AG09309 (cell line): ENCODE data around the gene KCNQ4.

Experiments used
- DNase-seq: peaks from one replicate; pipeline ENCODE4 v3.0.0-alpha.2; 2010; ENCODE audit warnings: low read depth
- H3K4me3 ChIP-seq: 2 replicates; pipeline ENCODE4 v1.5.1; 2011; ENCODE audit warnings: mild to moderate bottlenecking, low read depth, low read length, moderate library complexity; ENCODE audit not compliant: control insufficient read depth
- TF ChIP-seq, protein P1 (sequence below): IDR thresholded peaks from 2 replicates; pipeline ENCODE4 v1.5.1; 2011; ENCODE audit warnings: mild to moderate bottlenecking, low read depth, low read length, inconsistent platforms; ENCODE audit not compliant: insufficient read depth, control insufficient read depth; ENCODE audit errors: missing control alignments

KCNQ4 gene

DNA sequence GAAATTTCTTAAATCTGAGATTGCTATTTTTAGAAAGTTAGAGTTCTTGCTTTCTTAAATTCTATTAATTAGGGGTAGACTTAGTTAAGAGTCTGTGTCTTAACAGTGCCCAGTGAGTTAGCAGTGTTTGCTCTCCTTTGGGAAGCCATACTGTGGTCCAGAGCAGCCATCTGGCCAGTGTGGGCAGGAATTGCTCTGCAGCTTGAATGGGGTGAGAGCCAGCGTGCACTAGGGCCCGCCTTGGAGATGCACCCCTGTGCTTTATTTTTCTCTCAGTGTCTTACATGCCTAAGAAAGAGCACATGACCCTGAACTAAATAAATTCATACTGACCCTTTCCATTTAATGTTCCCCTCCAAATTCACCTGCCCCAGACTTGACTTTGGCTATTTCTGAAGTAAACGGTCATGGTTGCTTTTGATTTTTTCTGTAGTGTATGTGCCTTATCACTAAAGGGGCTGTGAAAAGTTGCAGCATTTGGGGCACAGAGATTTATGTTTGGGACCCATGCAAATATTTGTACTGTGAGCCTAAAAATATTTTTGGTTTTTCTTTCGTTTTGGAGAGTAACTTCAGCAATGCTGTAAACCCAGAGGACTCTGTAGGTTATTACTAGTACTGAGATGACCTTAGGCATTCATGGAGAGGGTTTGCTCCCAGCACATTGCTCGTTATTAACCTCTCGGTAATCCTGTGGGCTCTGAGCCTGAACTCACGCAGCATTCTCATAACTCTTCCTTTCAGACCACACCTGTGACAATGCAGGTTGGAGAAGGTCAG is 21.3 kb upstream of the KCNQ4 start:
- DNase-seq, result no peak
- no peak overlapping the region for H3K4me3 ChIP-seq
- TF ChIP-seq, protein P1, sequence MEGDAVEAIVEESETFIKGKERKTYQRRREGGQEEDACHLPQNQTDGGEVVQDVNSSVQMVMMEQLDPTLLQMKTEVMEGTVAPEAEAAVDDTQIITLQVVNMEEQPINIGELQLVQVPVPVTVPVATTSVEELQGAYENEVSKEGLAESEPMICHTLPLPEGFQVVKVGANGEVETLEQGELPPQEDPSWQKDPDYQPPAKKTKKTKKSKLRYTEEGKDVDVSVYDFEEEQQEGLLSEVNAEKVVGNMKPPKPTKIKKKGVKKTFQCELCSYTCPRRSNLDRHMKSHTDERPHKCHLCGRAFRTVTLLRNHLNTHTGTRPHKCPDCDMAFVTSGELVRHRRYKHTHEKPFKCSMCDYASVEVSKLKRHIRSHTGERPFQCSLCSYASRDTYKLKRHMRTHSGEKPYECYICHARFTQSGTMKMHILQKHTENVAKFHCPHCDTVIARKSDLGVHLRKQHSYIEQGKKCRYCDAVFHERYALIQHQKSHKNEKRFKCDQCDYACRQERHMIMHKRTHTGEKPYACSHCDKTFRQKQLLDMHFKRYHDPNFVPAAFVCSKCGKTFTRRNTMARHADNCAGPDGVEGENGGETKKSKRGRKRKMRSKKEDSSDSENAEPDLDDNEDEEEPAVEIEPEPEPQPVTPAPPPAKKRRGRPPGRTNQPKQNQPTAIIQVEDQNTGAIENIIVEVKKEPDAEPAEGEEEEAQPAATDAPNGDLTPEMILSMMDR, result no peak

DNA sequence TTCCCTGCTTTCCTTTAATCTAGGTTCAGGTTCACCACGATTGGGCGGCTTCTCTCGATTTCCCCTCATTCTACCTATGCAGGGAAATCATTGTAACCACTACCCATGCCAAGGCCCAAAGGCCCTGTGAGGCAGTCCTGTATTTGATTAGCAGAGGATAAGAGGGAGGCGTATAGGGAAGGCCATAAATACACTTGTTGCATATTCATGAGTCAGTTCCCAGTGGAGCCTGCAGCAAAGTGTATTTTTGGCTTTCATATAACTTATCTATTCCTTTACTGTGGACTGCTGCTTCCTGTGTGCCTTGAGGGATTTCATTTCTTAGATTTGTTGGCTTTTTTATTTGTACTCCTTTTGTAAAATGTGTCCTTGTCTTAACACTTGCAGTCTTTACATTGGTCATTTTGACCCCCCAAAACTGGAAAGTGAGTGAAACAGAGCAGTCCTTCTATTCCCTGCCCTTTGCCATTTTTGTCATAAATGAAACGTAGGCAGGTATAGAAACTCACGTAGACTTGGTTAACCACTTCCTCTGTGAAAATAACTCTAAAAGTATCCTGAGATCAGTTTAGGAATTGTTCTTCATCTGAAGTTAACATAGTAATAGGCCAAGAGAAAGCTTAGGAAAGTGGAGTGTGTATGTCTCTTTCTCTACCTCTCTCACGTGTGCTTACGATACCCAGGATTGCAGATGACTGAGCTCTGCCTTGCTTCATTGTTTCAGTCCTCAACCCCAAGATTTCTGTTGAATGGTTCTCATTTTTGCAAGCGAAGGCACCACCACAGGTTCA is 19.6 kb upstream of the KCNQ4 start:
- DNase-seq, result no peak
- H3K4me3 ChIP-seq, result no peak overlapping the region
- TF ChIP-seq, protein P1, result no peak

- no peak overlapping the region for H3K4me3 ChIP-seq
- no peak for DNase-seq
- TF ChIP-seq, protein P1, result no peak
These were observed 18.6 kb upstream of the KCNQ4 start for GRCh38 chr1:40764981-40765380.

DNA sequence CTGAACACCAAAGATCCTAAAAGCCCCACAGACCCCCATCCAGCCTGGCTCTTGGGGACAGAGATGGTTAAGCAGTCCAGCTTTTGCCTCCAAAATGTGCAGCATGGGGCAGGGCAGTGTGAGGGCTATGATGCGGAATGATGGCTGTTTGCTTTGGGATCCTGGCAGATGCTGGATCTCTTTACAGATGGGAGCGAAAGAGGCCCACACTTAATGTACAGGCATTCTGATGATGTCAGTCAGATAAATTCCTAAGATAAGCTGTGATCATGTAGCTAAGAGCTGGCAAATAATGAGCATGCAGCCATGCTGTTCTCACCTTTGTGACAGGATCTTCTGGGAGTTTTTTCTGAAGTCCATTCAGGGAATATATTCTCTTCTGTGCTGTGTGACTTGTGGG is 17.6 kb upstream of the KCNQ4 start:
- TF ChIP-seq, protein P1, result no peak
- H3K4me3 ChIP-seq, result no peak overlapping the region
- no peak for DNase-seq

- no peak for DNase-seq
- H3K4me3 ChIP-seq, result no peak overlapping the region
- TF ChIP-seq, protein P1, result no peak
These were observed 17.0 kb upstream of the KCNQ4 start for GRCh38 chr1:40766560-40766959.

- TF ChIP-seq, protein P1, result no peak
- no peak for DNase-seq
- H3K4me3 ChIP-seq, result no peak overlapping the region
These were observed 15.2 kb upstream of the KCNQ4 start for GRCh38 chr1:40768146-40768990.
